ENCODE data around the gene VIPR1. TPM values are rescaled to one million over a fixed set of nuclear protein-coding genes. Genes with fewer than 3 reads are reported as not detected.

VIPR1 gene
- total and polyA plus RNA-seq, 8 donors = 7.8 to 82.5 (median 11.0) TPM

DNA sequence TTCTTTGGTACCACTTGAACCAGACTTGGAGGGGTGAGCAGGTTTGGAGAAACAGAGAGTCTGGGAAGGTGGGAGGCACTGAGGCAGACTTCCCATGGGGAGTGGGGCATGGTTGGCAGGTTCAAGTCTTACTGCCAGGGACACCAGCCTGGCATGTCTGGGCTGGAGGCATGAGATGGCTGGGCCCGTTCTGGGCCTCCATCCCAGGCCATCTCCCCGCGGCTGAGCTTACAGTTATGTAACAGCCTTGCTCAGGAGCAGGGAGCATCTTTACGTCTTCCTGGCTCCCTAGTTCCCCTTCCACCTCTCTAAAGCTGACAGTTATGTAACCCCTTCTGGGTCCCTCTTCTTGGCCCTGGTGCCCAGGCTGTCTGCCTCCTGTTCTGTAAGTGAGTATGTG, 12.4 kb downstream of the VIPR1 start:
- Histone ChIP-seq H3K27ac (peak overlapping the region; percentile 33 to 35), H3K4me1 (peaks cover 0 to 48% of the 10 kb centered on the region in 2 donors), H3K9me3 (no peaks in the 10 kb centered on the region), H3K36me3 (peaks cover 0 to 20% of the 10 kb centered on the region in 2 donors), H3K4me3 (no peak overlapping the region), H3K27me3 (no peaks in the 10 kb centered on the region)
- intact Hi-C loops (cut with DNase I) = no loop called here
- no peak for TF ChIP-seq CTCF (IDR thresholded peaks at IDR 0.05)
- DNase-seq = no peak
- no peak for ATAC-seq

- ATAC-seq = no peak
- DNase-seq = no peak
- H3K36me3 ChIP-seq = peaks cover 0 to 20% of the 10 kb centered on the region in 2 donors
- H3K27me3 ChIP-seq = no peaks in the 10 kb centered on the region
- no peak for TF ChIP-seq CTCF (IDR thresholded peaks at IDR 0.05)
- no peaks in the 10 kb centered on the region for H3K9me3 ChIP-seq
- H3K4me3 ChIP-seq = no peak overlapping the region
- peaks cover 0 to 47% of the 10 kb centered on the region in 2 donors for H3K4me1 ChIP-seq
- intact Hi-C loops (cut with DNase I) = no loop called here
- peak overlapping the region; percentile 33 to 35 for H3K27ac ChIP-seq
Observed at GRCh38 chr3:42515391-42515916, 13.0 kb downstream of the VIPR1 start.

DNA sequence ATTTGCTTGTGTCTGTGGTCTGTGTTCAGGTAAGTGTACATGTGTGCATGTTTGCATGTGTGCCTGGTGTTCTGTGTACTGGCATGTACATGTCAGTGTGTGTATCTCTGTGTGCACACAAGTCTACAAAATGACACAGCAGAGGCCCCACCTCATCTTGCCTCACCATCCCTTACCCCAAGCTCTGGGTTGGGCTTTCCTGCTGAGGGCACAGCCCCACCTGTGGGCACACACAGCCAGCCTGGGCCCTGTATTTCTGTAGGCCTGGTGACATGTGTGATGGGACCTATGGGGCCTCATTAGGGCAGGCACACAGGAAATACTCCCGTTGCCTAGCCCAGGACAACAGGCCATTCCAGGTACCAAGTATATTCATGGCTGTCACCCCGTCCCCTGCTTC, 13.5 kb downstream of the VIPR1 start:
- TF ChIP-seq CTCF (IDR thresholded peaks at IDR 0.05) = no peak
- no peak overlapping the region for H3K4me3 ChIP-seq
- H3K4me1 ChIP-seq = peaks cover 0 to 43% of the 10 kb centered on the region in 2 donors
- no peaks in the 10 kb centered on the region for H3K27me3 ChIP-seq
- no peak for DNase-seq
- ATAC-seq = no peak
- peaks cover 0 to 20% of the 10 kb centered on the region in 2 donors for H3K36me3 ChIP-seq
- no peaks in the 10 kb centered on the region for H3K9me3 ChIP-seq
- intact Hi-C loops (cut with DNase I) = no loop called here
- H3K27ac ChIP-seq = peak overlapping the region; percentile 48

- TF ChIP-seq CTCF (IDR thresholded peaks at IDR 0.05) = no peak
- Histone ChIP-seq H3K4me3 (no peak overlapping the region), H3K27ac (peak overlapping the region; percentile 13 to 48), H3K4me1 (peaks cover 0 to 38% of the 10 kb centered on the region in 2 donors), H3K27me3 (no peaks in the 10 kb centered on the region), H3K36me3 (peaks cover 0 to 20% of the 10 kb centered on the region in 2 donors), H3K9me3 (no peaks in the 10 kb centered on the region)
- DNase-seq = peak in 1 of 4 donors; percentile 31
- intact Hi-C loops (cut with DNase I) = no loop called here
- peak; percentile 28 for ATAC-seq
Observed at GRCh38 chr3:42516443-42516842, 14.0 kb downstream of the VIPR1 start.

GRCh38 chr3:42517117-42517516, 14.7 kb downstream of the VIPR1 start:
- no peaks in the 10 kb centered on the region for H3K9me3 ChIP-seq
- DNase-seq (peak in 1 of 4 donors; percentile 28), ATAC-seq (no peak)
- peak overlapping the region in 1 of 2 donors; percentile 13 for H3K27ac ChIP-seq
- no peak overlapping the region for H3K4me3 ChIP-seq
- peaks cover 0 to 20% of the 10 kb centered on the region in 2 donors for H3K36me3 ChIP-seq
- peaks cover 0 to 32% of the 10 kb centered on the region in 2 donors for H3K4me1 ChIP-seq
- TF ChIP-seq CTCF (IDR thresholded peaks at IDR 0.05) = no peak
- intact Hi-C loops (cut with DNase I) = no loop called here
- H3K27me3 ChIP-seq = no peaks in the 10 kb centered on the region

Data from left lung (tissue), 10 donors.